Measurements from ENCODE around the gene WWTR1.

WWTR1 gene

GRCh38 chr3:149560001-149560400 is 97.8 kb downstream of the WWTR1 start:
- DNase-seq = no peak

- no peak for DNase-seq
Observed at GRCh38 chr3:149559525-149559924, 98.3 kb downstream of the WWTR1 start.

GRCh38 chr3:149555927-149556326 is 101.9 kb downstream of the WWTR1 start:
- no peak for DNase-seq

DNA sequence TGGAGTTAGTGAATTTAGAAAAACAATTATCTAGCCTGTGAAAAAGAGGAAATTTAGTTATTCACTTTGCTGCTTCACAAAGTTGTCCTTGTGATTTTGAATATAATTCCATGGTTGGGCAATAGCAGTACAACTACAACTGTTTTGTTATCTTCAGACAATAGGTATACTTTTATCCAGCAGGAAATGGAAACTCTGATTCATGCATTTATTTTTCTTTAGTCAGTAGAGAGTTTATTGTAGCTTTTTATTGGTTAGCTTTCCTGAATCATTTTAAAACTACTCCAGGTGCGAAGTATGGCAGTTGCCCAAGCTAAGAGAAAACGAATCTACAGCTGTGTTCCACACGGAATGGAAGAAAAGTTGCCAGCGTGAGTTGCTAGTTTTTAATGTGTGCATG is 103.0 kb downstream of the WWTR1 start:
- DNase-seq = no peak

DNA sequence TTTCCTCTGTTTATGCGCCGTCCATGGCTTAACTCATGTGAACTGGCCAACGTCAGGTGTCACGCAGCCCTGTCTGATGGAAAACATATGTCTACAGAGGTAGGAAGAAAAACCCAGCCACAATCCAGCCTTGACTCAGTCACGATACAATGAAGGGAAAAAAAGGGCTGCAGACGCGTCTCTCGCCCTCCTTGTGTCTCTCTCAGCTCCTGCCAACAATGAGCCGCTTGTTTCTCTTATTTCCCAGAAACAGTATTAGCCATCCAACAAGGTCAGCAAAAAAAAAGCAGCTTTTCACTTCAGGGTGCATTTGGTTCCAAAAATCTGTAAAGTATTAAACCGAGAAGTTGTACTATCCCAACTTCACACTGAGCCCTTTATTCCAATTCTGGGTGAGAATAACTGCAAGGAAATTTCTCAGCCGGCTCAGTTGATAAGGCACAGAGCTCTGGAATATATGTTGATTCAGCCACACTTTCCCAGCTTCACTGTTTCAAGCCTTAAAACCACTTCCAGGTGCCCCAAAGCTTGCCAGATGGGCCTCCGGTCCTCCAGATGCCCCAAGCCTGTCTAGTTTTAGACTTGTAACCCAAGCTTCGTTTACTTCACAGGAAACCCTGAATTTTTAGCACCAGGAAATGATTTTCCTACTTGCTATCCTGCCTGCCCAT is 103.9 kb downstream of the WWTR1 start:
- DNase-seq = no peak

GRCh38 chr3:149552700-149553099 is 105.1 kb downstream of the WWTR1 start:
- DNase-seq = no peak

- DNase-seq = no peak
Observed at GRCh38 chr3:149551500-149551899, 106.3 kb downstream of the WWTR1 start.

DNA sequence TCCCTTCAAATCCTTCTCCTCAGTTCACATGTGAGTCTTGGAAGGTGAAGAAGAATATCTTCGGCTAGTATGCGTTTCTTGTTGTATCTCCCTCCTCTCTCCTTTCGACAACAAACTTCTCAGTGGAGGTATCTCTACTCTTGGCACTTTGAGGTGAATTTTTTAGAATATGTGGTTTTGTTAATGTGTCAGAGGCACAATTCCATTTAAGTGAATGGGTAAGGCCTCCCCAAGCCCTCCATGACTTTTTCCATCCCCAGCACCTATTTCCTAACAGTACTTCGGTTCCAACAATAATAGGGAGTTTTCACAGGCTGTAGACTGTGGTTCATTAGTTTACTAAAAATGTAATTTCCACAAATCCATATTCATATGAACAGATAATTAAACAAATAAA is 109.2 kb downstream of the WWTR1 start:
- no peak for DNase-seq

- no peak for DNase-seq
Observed at GRCh38 chr3:149547954-149548668, 109.7 kb downstream of the WWTR1 start.

GRCh38 chr3:149547413-149547812 is 110.4 kb downstream of the WWTR1 start:
- no peak for DNase-seq

DNA sequence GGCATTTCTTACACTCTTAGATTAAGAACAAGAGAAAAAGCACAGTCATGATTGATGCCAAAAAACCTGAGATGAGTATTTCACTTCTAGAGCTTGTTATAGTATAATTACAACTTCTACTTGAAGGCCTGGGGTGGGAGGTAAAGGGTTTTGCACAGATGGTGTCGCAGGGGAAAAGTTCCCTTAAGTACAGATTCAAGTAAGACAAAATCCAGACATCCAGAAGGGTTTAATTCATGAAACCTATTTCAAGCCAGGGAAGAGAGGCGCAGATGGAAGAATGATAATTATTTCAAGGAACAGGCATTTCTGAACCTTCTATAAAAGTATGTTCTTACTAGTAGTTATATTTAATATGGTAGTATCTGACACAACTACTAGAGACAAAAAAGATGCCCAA is 112.8 kb downstream of the WWTR1 start:
- no peak for DNase-seq

DNA sequence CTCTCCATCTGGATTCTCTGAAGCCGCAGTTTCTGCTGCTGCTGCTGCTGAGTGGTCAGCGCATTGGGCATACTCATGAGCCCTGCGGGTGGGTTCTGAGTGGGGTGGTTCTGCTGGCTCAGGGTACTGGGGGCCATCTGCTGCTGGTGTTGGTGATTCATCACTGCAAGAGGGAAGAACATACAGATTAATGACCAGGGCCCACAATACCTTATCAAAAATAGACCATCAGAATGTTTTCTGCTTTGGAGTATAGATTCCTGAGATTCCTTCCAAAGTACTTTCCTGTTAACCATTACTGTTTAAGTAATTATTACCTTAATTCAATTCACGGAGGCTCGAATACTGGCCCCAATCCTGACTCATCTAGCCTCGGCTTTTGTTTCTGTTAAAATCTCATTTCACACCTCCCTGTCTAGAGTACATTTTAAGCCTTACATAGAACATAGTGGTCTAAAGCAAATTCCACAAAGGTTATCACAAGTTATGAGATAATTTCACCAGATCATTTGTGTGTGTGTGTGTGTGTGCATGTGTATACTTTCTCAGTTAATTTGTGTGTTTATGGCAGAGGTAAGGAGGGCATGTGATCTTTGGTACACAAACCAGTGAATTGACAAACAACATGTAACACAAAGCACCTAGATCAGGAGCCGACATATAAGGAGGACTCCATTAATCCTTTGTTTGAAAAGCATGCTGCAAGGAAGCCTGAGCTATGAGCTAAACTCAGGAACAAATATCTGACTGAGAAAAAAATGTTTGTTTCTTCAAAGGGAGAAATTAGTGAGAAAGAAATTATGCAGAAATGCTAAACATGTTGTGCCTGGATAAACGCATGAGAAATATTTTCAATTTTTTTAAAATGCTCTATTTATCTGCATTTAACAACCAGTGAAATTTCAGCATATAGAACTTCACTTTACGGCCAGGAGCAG is 115.2 kb downstream of the WWTR1 start:
- DNase-seq = no peak

DNA sequence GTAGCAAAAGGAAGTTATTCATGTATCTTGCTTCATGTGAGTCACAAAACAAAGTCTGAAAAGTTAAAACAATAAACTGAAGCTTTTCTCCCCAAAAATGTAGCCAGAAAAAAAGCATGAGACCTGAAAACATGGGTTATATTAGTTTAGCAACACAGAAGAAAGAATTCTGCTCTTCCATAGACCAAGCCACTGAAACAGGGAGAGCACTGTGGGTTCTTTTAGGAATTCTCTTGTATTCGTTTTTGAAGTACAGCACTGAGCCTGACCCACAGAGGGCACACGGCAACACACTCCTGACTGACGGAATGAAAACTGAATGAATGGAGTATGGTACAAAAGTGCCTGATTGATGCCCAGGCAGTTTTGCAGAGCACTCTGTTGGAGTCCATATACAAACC is 116.7 kb downstream of the WWTR1 start:
- no peak for DNase-seq

- DNase-seq = no peak
Observed at GRCh38 chr3:149538371-149538770, 119.5 kb downstream of the WWTR1 start.

DNA sequence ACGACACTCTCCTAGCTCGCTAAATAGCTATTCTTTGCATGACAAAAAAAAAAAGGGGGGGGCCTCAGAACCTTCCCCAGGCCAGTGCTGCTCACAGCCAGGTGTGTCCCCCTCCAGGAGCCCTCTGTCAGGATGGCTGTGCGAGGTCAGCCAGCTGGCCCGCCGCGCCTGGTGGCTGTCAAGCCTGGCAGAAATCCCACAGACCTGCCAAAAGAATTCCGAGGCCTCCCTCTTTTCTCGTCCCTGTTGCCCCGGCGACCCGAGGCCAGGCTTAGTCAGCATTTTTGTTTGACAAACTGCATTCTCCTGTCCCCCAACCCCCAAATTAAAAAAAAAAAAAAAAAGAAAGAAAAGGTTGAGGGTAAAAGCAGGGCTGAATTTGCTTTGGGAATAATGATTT is 121.4 kb downstream of the WWTR1 start:
- DNase-seq = no peak

DNA sequence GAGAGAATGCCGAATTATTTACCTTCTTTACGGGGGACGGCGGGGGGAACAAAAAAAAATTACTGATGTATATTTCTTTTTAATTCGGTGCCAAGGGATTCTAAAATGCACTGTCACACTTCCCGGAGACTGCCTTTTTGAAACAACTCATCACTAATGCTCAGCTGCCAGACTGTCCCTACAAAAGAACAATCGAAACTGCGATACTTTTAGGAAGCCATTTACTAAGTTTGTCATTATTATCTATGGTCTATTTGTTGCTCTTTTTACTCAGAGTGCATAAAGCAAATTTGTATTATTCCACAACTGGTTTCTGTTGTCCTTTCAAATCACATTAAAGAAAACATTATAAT is 122.5 kb downstream of the WWTR1 start:
- DNase-seq = no peak

GRCh38 chr3:149534671-149535332 is 123.0 kb downstream of the WWTR1 start:
- no peak for DNase-seq

DNA sequence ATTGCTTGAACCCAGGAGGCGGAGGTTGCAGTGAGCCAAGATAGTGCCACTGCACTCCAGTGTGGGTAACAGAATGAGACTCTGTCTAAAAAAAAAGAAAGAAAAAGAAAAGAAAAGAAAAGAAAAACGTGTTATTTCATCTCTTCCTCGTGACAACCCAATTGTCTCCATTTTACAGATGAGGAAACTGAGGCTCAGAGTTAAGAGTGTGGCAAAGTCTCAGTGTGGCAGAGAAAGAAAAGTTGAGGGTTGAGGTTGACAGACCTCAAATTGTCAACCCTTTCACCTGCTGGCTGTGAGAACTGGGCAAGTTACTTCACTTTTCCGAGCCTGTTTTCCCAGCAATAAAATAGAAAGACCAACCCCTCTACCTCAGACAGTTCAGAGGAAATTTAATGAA is 123.7 kb downstream of the WWTR1 start:
- no peak for DNase-seq

- DNase-seq = peak; percentile 42
Observed at GRCh38 chr3:149532489-149533180, 125.2 kb downstream of the WWTR1 start.

DNA sequence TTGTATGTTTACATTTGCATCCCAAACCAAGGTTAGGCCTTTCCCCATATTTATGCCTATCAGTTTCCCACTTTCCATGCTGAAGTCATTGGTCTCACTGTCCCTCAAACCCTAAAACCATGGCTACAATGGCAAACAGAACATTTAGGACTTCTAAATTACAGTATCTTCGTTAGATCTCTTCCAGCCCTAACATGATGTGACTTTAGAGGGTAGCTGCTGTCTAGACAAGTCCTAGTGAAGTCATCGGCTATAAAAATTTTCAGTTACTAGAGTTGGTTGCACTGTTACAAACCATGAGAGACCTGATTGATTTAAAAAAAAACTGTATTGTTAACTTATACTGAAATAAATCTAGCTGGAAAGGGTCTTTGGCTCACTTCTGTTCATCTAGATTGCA is 128.7 kb downstream of the WWTR1 start:
- DNase-seq = no peak

GRCh38 chr3:149528340-149528650 is 129.5 kb downstream of the WWTR1 start:
- DNase-seq = no peak

GRCh38 chr3:149527531-149528339 is 130.1 kb downstream of the WWTR1 start:
- no peak for DNase-seq

Data from MV-4-11 (cell line).